ENCODE measurements around the gene KIAA0825. TPM values are rescaled to one million over a fixed set of nuclear protein-coding genes. Genes with fewer than 3 reads are reported as not detected.

The KIAA0825 gene
- total RNA-seq, 1 donor from 2014 or later = 2.1 TPM

- intact Hi-C loops (cut with micrococcal nuclease) = no loop called here
Measured at GRCh38 chr5:94316916-94317838, 301.2 kb downstream of the KIAA0825 start.

DNA sequence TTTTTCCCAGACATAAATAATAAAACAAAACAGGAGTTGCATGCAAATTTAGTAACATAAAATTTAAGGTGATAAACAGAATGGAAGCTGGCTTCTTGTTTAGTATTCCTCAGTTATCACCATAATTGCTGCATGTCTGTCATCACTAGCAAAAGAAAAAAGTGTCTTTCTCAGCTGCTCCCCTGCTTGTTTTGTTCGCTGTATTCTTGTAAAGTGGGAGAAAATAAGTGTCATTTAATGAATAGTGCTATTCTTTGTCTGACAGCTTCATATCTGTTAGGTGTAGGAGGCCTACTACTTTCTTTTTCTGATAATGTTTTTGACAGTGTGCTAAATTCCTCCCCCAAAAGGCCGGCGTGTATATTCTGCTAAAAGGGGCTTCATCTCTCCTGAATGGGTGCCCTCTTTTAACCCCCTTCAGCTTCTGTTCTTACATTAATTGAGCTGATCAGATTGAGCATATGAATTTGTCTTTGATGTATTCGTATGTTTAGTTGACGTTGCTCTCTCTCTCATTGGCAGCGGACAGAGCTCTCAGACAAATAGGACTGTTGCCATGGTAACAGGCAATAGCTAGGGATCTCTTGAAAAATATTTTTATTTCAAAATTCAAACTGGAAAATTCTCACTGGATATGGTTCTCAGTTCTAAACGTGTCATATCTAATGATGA, 303.8 kb downstream of the KIAA0825 start:
- intact Hi-C loops (cut with micrococcal nuclease) = no loop called here

- intact Hi-C loops (cut with micrococcal nuclease) = no loop called here
Measured at GRCh38 chr5:94313696-94314095, 304.7 kb downstream of the KIAA0825 start.

DNA sequence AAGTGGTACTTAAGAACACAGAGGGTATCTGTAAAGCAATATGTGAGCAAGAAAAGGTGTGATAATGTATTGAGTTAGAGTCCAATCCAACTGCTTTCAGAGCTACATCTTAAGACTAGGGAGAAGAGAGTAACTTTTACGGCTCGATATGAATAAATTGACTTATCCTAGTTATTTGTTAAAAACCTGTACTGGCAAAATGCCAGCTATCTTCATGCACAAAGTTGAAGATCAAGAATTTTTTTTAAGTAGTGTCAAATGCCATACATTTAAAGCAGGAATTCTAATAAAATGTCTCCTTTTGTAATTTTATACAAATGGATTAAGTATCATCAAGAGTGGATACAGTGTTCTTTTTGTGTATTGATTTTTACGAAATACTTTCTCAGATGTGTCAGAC, 305.2 kb downstream of the KIAA0825 start:
- intact Hi-C loops (cut with micrococcal nuclease) = no loop called here

DNA sequence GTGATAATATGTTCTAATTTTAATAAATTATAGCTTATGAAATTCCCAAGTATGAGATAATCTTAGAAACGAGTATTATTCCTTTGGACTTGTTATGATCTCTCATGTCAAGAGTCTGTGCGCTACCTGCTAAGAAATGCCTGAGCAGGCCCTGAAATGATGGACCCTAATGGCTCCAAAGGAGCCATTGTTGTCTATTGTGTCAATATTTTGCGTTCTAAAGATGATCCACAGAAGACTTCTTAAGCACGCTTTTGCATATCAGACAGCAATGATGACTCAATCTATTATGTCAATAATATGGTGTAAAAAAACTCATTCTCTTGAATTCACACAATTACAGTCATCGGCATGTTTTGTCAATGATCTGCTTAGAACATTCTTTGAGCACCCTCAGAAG, 306.1 kb downstream of the KIAA0825 start:
- intact Hi-C loops (cut with micrococcal nuclease) = no loop called here

DNA sequence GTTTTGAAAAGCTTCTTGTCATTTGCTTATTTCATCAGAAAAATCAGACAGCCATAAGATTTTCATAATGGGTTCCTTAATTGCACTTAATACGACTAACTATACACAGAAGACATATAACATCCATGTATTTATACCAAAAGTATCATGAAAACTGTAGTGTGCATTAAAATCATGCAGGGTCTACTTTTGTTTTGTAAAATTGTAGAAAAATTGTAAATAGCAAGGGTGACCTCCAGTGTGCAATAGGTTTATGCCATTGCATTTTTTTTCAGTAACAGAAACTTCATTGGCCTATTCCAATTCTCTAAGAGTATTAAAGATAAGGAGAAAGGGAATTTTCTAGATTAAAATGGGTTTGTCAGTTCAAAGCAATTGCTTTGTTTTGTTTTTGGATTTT, 307.6 kb downstream of the KIAA0825 start:
- intact Hi-C loops (cut with micrococcal nuclease) = no loop called here

GRCh38 chr5:94309141-94309540, 309.3 kb downstream of the KIAA0825 start:
- intact Hi-C loops (cut with micrococcal nuclease) = no loop called here

DNA sequence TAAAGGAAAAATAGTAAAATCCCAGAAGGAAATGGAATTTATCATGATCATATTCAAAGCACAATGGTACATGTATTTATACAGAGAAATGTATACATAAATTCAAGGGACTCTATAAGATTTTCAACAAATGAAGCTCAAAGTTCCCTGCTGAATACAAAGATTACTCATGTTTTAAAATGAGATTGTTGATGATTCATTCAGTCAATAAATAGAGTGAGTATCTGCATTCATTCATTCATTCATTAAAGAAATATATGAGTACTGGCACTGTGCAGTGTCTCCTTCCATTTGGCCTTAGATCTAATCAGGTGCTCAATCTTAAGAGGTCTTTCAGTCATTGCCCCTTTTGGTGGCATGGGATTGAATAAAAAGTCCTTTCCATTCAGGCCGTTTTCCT, 310.0 kb downstream of the KIAA0825 start:
- intact Hi-C loops (cut with micrococcal nuclease) = no loop called here

DNA sequence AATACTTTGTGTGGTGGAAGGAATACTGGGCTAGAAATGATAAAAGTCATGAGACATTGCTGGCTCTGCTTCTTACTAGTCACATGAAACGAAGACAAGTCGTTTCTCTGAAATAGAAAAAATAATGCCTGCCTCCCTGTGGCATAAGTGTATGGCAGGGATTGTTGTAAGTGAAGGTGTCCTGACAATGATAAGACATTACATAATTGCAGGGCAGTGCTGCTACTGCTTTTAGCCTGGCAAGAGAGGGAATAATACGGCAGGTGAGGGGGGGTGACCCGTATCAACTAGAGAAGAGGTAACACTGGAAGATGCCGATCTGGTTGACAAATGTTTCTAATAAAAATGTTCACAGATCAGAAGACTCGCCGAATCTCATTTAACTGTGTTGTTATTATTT, 314.3 kb downstream of the KIAA0825 start:
- intact Hi-C loops (cut with micrococcal nuclease) = no loop called here

- intact Hi-C loops (cut with micrococcal nuclease) = no loop called here
Measured at GRCh38 chr5:94288937-94289336, 329.5 kb downstream of the KIAA0825 start.

DNA sequence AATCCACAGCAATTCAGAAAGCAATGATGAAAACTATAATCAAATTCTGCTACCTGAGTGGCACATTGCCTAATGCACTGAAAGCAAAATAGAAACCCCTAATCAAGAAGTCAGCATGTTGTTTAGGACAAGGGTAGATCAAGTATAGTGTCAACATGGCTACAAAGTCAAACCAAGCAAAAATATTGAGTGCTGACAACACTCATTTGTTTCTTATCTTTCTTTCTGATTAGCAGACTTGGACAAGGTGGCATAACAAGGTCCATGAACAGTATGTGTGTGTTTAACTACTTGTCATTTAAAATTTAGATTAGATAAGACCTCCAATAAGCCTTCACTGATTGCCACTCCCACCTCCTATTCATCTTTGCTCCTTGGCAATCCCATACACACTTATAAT, 332.4 kb downstream of the KIAA0825 start:
- intact Hi-C loops (cut with micrococcal nuclease) = no loop called here

DNA sequence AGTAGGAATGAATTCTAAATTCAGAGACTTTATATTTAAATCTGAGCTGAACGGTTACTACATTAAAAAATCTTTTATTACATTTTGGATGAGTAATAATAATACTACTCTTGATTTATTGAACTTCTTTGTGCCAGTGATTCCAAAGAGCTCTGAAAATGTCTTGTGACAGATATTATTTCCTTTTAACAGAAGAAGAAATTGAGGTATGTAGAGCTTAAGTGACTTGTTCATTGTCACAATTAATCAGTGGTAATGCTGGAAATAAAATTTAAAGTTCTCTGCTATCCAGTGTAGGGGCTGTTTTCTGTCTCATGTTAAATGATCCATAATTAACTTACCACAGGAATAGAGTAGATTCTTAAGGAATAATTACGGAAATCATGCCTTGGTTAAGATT, 335.3 kb downstream of the KIAA0825 start:
- intact Hi-C loops (cut with micrococcal nuclease) = no loop called here

GRCh38 chr5:94281236-94281801, 337.1 kb downstream of the KIAA0825 start:
- intact Hi-C loops (cut with micrococcal nuclease) = no loop called here

DNA sequence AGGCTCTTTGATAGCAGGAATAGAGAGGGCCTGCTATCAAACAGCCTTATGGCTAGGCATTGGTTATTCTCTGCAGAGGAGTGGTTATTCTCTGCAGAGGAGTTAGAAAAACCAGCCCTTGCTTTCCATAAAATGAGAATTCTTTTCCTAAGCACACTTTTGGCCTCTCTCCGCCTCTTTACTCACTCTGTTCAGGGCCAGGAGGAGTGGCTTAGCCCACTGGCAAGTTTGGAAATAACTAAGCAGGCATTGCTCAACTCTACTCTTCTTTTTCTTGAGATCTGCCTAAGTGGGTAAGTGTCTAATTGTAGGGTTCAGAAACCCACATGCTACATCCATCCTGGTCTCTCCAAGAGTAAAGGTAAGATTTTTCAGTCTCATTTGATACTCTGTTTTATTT, 341.7 kb downstream of the KIAA0825 start:
- intact Hi-C loops (cut with micrococcal nuclease) = no loop called here

DNA sequence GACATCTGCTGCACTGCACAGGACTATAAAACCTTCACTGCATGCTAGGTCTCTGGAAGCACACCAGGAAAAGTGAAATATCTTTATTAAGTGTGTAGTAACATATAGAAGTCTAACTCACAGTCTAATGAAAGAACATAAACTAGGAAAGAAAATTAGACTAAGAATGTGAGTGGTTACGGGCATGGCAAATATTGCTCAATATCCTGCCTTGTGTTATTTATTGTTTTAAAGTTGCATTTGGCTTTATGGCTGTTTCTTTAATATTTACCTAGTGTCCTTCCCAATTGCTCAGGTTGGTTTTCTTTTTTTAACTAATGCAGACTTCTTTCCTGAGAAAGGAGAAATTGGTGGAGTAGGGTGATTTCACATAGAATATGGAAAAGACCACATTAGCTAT, 342.4 kb downstream of the KIAA0825 start:
- intact Hi-C loops (cut with micrococcal nuclease) = no loop called here

- intact Hi-C loops (cut with micrococcal nuclease) = no loop called here
Measured at GRCh38 chr5:94274707-94275106, 343.7 kb downstream of the KIAA0825 start.

DNA sequence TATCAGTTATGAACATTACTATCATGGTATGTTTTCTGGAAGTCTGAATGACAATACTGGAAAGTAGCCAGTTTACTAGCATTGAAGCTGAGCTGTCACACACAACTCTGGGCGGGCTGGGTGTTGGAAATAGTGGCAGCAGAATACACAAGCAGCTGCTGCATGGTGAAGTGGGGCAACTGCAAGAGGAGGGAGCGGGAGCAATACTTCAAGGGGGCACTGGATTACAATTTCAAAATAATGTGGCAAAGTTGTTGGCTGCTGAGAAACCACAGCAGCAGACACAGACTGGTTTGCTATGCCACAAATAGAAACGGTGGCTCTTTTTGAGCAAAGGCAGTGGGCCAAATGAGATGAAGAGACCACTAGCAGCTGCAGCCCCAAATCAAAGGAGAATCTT, 350.2 kb downstream of the KIAA0825 start:
- intact Hi-C loops (cut with micrococcal nuclease) = no loop called here

GRCh38 chr5:94267350-94267899, 351.0 kb downstream of the KIAA0825 start:
- intact Hi-C loops (cut with micrococcal nuclease) = no loop called here

DNA sequence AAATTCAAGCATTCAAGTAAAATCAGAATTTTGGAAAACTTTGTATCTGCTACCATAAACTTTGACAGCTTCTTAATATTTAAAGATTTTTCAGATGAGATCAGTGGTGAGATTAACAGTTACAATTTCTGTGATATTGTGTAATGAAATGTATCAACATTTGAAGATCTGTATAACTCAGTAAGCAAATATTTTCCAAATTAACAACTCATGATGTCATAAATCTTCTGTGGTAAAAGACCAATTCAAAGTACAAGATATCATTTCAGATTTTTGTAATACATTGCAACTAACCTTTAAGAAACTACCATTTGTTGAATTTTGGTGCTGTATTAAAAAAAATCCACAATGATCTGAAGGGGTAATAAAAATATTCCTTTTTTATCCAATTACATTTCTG, 352.2 kb downstream of the KIAA0825 start:
- intact Hi-C loops (cut with micrococcal nuclease) = no loop called here

- intact Hi-C loops (cut with micrococcal nuclease) = no loop called here
Measured at GRCh38 chr5:94263068-94263467, 355.3 kb downstream of the KIAA0825 start.

- intact Hi-C loops (cut with micrococcal nuclease) = no loop called here
Measured at GRCh38 chr5:94260096-94260495, 358.3 kb downstream of the KIAA0825 start.

GRCh38 chr5:94254214-94254613, 364.2 kb downstream of the KIAA0825 start:
- intact Hi-C loops (cut with micrococcal nuclease) = no loop called here
